HCT116 (cell line): ENCODE measurements around the gene PCDH1. TPM values are rescaled to one million over a fixed set of nuclear protein-coding genes. Genes with fewer than 3 reads are reported as not detected.

ENCODE experiments used
- ATAC-seq: fragments of 200-7000 bp; cut with Tn5 transposase; 2 replicates; pipeline ENCODE4 v1.9.1; 2020; ENCODE audit warnings: mild to moderate bottlenecking, moderate library complexity
- BruUV-seq: library from RNA; stranded (reverse); fragments of 400-500 nt; replicated peaks from 2 replicates; lab custom pipeline; 2021; lab: Mats Ljungman, UMichigan
- CTCF ChIA-PET: fragments of 300-600 bp; sonication (Branson Sonifier 250); formaldehyde crosslinking; loops from one replicate; lab custom pipeline; 2021; ENCODE audit warnings: antibody characterized with exemption; lab: Charles Lee
- POLR2A ChIA-PET: fragments of 300-600, 350-600 bp; sonication (Branson Sonifier 250); formaldehyde crosslinking; loops from one replicate; lab custom pipeline; 2021; ENCODE audit warnings: antibody characterized with exemption; lab: Charles Lee
- RAD21 ChIA-PET, 2 experiments: fragments of 300-600 bp; sonication (Branson Sonifier 250); formaldehyde crosslinking; loops; one replicate each; lab custom pipeline; 2023; ENCODE audit warnings: low total read pairs in 2 of 2; ENCODE audit not compliant: uncharacterized antibody in 2 of 2, unreplicated experiment in 2 of 2, low non-redundant PET in 1 of 2; lab: Charles Lee
- DNase-seq: peaks from one replicate; pipeline ENCODE4 v3.0.0-alpha.2; 2010; ENCODE audit warnings: low read depth, low spot score
- H2AFZ ChIP-seq: fragments of 200-600 bp; shearing (Covaris generic), sonication (generic); 2 replicates; pipeline ENCODE4 v1.6.1; 2017; ENCODE audit warnings: low read depth, mixed run types, mixed read lengths, antibody characterized with exemption, low read length; ENCODE audit not compliant: poor library complexity, severe bottlenecking
- H3K27ac ChIP-seq: 2 replicates; pipeline ENCODE4 v1.5.1; 2012; ENCODE audit warnings: low read depth, low read length
- H3K27me3 ChIP-seq: fragments of 200-600 bp; sonication (generic); 2 replicates; pipeline ENCODE4 v1.6.1; 2016; ENCODE audit warnings: mixed run types, low read length, mixed read lengths; ENCODE audit not compliant: insufficient read depth
- H3K36me3 ChIP-seq, 2 experiments: fragments of 200-500 bp in 1 of 2; fragments of 200-600 bp in 1 of 2; sonication (Bioruptor generic) in 1 of 2; sonication (generic) in 1 of 2; 2 replicates each; pipeline versions ENCODE4 v1.5.1 to v1.6.1; 2014 to 2016; ENCODE audit warnings: low read length in 2 of 2, inconsistent platforms in 1 of 2, mixed read lengths in 1 of 2, mixed run types in 1 of 2; ENCODE audit not compliant: insufficient read depth in 2 of 2, control insufficient read depth in 1 of 2
- H3K4me1 ChIP-seq, 2 experiments: fragments of 200-600 bp in 1 of 2; sonication (generic) in 1 of 2; 2 replicates each; pipeline versions ENCODE4 v1.5.1 to v1.6.1; 2012 to 2017; ENCODE audit warnings: low read length in 2 of 2, inconsistent platforms in 1 of 2, mild to moderate bottlenecking in 1 of 2, mixed read lengths in 1 of 2, mixed run types in 1 of 2, moderate library complexity in 1 of 2; ENCODE audit not compliant: insufficient read depth in 2 of 2, control insufficient read depth in 1 of 2
- H3K4me2 ChIP-seq: fragments of 200-600 bp; sonication (generic); 2 replicates; pipeline ENCODE4 v1.6.1; 2017; ENCODE audit warnings: mixed run types, low read length, mixed read lengths
- H3K4me3 ChIP-seq, 2 experiments: fragments of 200-600 bp in 1 of 2; sonication (generic) in 1 of 2; replicated peaks in 1 of 2; 2 replicates each; pipeline ENCODE4 v1.5.1; 2011 to 2016; ENCODE audit warnings: low read length in 2 of 2, control low read depth in 1 of 2, low read depth in 1 of 2, mild to moderate bottlenecking in 1 of 2, mixed read lengths in 1 of 2, mixed run types in 1 of 2
- H3K79me2 ChIP-seq: fragments of 200-600 bp; sonication (generic); 2 replicates; pipeline ENCODE4 v1.6.1; 2017; ENCODE audit warnings: mild to moderate bottlenecking, mixed run types, low read length, moderate library complexity, mixed read lengths; ENCODE audit not compliant: insufficient read depth
- H3K9ac ChIP-seq: fragments of 200-600 bp; sonication (generic); 2 replicates; pipeline ENCODE4 v1.6.1; 2016; ENCODE audit warnings: low read length, mixed read lengths
- H3K9me2 ChIP-seq: fragments of 200-600 bp; sonication (generic), shearing (Covaris generic); 2 replicates; pipeline ENCODE4 v1.6.1; 2017; ENCODE audit warnings: mixed run types, mild to moderate bottlenecking, moderate library complexity; ENCODE audit not compliant: insufficient read depth
- H3K9me3 ChIP-seq, 2 experiments: fragments of 200-500 bp in 1 of 2; fragments of 200-600 bp in 1 of 2; sonication (Bioruptor generic) in 1 of 2; sonication (generic) in 1 of 2; 2 replicates each; pipeline ENCODE4 v1.6.1; 2014 to 2017; ENCODE audit warnings: low read length in 2 of 2, mixed read lengths in 2 of 2, inconsistent platforms in 1 of 2, low read depth in 1 of 2, mild to moderate bottlenecking in 1 of 2, mixed run types in 1 of 2, moderate library complexity in 1 of 2; ENCODE audit not compliant: control insufficient read depth in 1 of 2, insufficient read depth in 1 of 2
- H4K20me1 ChIP-seq: fragments of 200-600 bp; sonication (generic), shearing (Covaris generic); 2 replicates; pipeline ENCODE4 v1.6.1; 2017; ENCODE audit warnings: mixed run types, mild to moderate bottlenecking, moderate library complexity; ENCODE audit not compliant: insufficient read depth
- CBX3 ChIP-seq: IDR thresholded peaks from 2 replicates; pipeline ENCODE4 v1.6.1; 2012; ENCODE audit warnings: low read depth
- CEBPB ChIP-seq: IDR thresholded peaks from 2 replicates; pipeline ENCODE4 v1.6.1; 2012; ENCODE audit warnings: low read depth
- CTCF ChIP-seq, 3 experiments: fragments of 200-600 bp in 1 of 3; sonication (generic) in 1 of 3; IDR thresholded peaks in 2 of 3; conservative IDR thresholded peaks in 1 of 3; 2 replicates each; pipeline ENCODE4 v1.5.1; 2012 to 2017; ENCODE audit warnings: low read depth in 2 of 3, low read length in 2 of 3, antibody characterized with exemption in 1 of 3, borderline replicate concordance in 1 of 3, control low read depth in 1 of 3, mild to moderate bottlenecking in 1 of 3, mixed read lengths in 1 of 3, mixed run types in 1 of 3, moderate library complexity in 1 of 3; ENCODE audit not compliant: insufficient read depth in 1 of 3
- EGR1 ChIP-seq: IDR thresholded peaks from 2 replicates; pipeline ENCODE4 v1.6.1; 2012; ENCODE audit warnings: low read depth
- ELF1 ChIP-seq: IDR thresholded peaks from 2 replicates; pipeline ENCODE4 v1.6.1; 2012; ENCODE audit warnings: low read depth, borderline replicate concordance
- EZH2 ChIP-seq: fragments of 200-600 bp; sonication (generic); IDR thresholded peaks from 2 replicates; pipeline ENCODE4 v1.6.1; 2017; ENCODE audit warnings: antibody characterized with exemption, mixed run types
- EZH2phosphoT487 ChIP-seq: fragments of 200-600 bp; IDR thresholded peaks from 2 replicates; pipeline ENCODE4 v1.6.1; 2018; ENCODE audit warnings: antibody characterized with exemption, borderline replicate concordance
- FOSL1 ChIP-seq: IDR thresholded peaks from 2 replicates; pipeline ENCODE4 v1.6.1; 2012; ENCODE audit warnings: low read depth
- JUND ChIP-seq: IDR thresholded peaks from 2 replicates; pipeline ENCODE4 v1.6.1; 2012
- POLR2AphosphoS5 ChIP-seq: IDR thresholded peaks from 2 replicates; pipeline ENCODE4 v1.6.1; 2011; ENCODE audit warnings: mild to moderate bottlenecking, low read depth, low read length, moderate library complexity
- RAD21 ChIP-seq: IDR thresholded peaks from 2 replicates; pipeline ENCODE4 v1.6.1; 2012; ENCODE audit warnings: low read depth, mild to moderate bottlenecking
- REST ChIP-seq: IDR thresholded peaks from 2 replicates; pipeline ENCODE4 v1.6.1; 2012; ENCODE audit warnings: low read depth
- SIN3A ChIP-seq: IDR thresholded peaks from 2 replicates; pipeline ENCODE4 v1.6.1; 2012; ENCODE audit warnings: low read depth
- SP1 ChIP-seq: IDR thresholded peaks from 2 replicates; pipeline ENCODE4 v1.6.1; 2012; ENCODE audit warnings: low read depth
- SRF ChIP-seq: IDR thresholded peaks from 2 replicates; pipeline ENCODE4 v1.6.1; 2012; ENCODE audit warnings: low read depth
- TCF7L2 ChIP-seq: IDR thresholded peaks from 2 replicates; pipeline ENCODE4 v1.7.0; 2011; ENCODE audit warnings: borderline replicate concordance, inconsistent platforms; ENCODE audit not compliant: insufficient read depth, insufficient read length; ENCODE audit errors: extremely low read depth
- YY1 ChIP-seq: IDR thresholded peaks from 2 replicates; pipeline ENCODE4 v1.6.1; 2011; ENCODE audit warnings: low read length, low read depth, moderate library complexity, mild to moderate bottlenecking; ENCODE audit not compliant: insufficient replicate concordance; ENCODE audit errors: extremely low read depth
- ZBTB33 ChIP-seq: IDR thresholded peaks from 2 replicates; pipeline ENCODE4 v1.6.1; 2011; ENCODE audit warnings: mild to moderate bottlenecking, low read length, moderate library complexity; ENCODE audit not compliant: insufficient replicate concordance; ENCODE audit errors: extremely low read depth
- ZNF274 ChIP-seq: fragments of 200-500 bp; sonication (Bioruptor generic); IDR thresholded peaks from 2 replicates; pipeline ENCODE4 v1.6.1; 2014; ENCODE audit warnings: mild to moderate bottlenecking, low read depth, low read length, inconsistent platforms
- intact Hi-C: fragments of 100-400 bp; cut with micrococcal nuclease; formaldehyde crosslinking; loops from 2 replicates; pipeline ENCODE4 v1.10.0; 2022
- total RNA-seq: library from RNA; stranded (reverse); gene quantifications from one replicate; pipeline ENCODE4 v1.2.1, GENCODE V29; 2021; ENCODE audit not compliant: unreplicated experiment

PCDH1 gene
- total RNA-seq, 1 experiment from 2014 or later = 24.2 TPM

- Histone ChIP-seq H3K4me3 (no peak overlapping the region), H3K9ac (no peak overlapping the region), H3K9me2 (no peaks in the 10 kb centered on the region), H3K4me1 (peaks cover 7% of the 10 kb centered on the region in 2 experiments; a peak in 3 of 4 replicates), H3K9me3 (no peaks in the 10 kb centered on the region), H3K27me3 (no peaks in the 10 kb centered on the region), H3K36me3 (no peaks in the 10 kb centered on the region), H4K20me1 (no peaks in the 10 kb centered on the region), H2AFZ (no peak overlapping the region), H3K79me2 (no peaks in the 10 kb centered on the region), H3K4me2 (no peak overlapping the region), H3K27ac (no peak overlapping the region)
- POLR2A ChIA-PET = no interaction called here
- no peak for TF ChIP-seq CTCF (IDR thresholded peaks at IDR 0.05 in 2 of 3, conservative IDR thresholded peaks at IDR 0.05 in 1 of 3; ENCODE audit: borderline replicate concordance in 1 of 3, insufficient read depth in 1 of 3, low read depth in 2 of 3, low read length in 2 of 3)
- TF ChIP-seq EZH2 = no peak
- TF ChIP-seq EZH2phosphoT487 = no peak
- TF ChIP-seq ZBTB33 = no peak
- no peak for TF ChIP-seq SIN3A
- no peak for TF ChIP-seq SRF
- no peak for TF ChIP-seq RAD21
- no peak for TF ChIP-seq EGR1
- TF ChIP-seq TCF7L2 = no peak
- no peak for TF ChIP-seq YY1
- no peak for TF ChIP-seq JUND
- no peak for TF ChIP-seq FOSL1
- no peak for TF ChIP-seq CBX3
- no peak for TF ChIP-seq REST
- TF ChIP-seq SP1 = no peak
- no peak for TF ChIP-seq CEBPB
- TF ChIP-seq ZNF274 = no peak
- TF ChIP-seq POLR2AphosphoS5 = no peak
- TF ChIP-seq ELF1 = no peak
- BruUV-seq = no TSS peak
- RAD21 ChIA-PET = no interaction called here
- ATAC-seq = no peak
- no peak for DNase-seq
- CTCF ChIA-PET = no interaction called here
- intact Hi-C loops = no loop called here
These were observed 22.0 kb downstream of the PCDH1 start for GRCh38 chr5:141856037-141856790.
